Anterior cingulate cortex (tissue), 58 donors: ENCODE results near the gene ACVR2B.

ENCODE experiments used
- DNase-seq, 58 donors: peaks; one replicate each; lab custom pipeline; 2025; lab: John Stamatoyannopoulos, UW

ACVR2B gene

GRCh38 chr3:38457111-38458003 lies 3.7 kb downstream of the ACVR2B start:
- DNase-seq, result no peak

- peak in 19 of 58 donors; percentile 10 to 76 (median 18) for DNase-seq
These were observed 5.3 kb downstream of the ACVR2B start for GRCh38 chr3:38458796-38459498.

- peak in 4 of 58 donors; percentile 6 to 36 (median 28) for DNase-seq
These were observed 5.9 kb downstream of the ACVR2B start for GRCh38 chr3:38459499-38460048.

GRCh38 chr3:38460377-38461270 lies 6.9 kb downstream of the ACVR2B start:
- DNase-seq, result peak in 15 of 58 donors; percentile 7 to 61 (median 18)

DNA sequence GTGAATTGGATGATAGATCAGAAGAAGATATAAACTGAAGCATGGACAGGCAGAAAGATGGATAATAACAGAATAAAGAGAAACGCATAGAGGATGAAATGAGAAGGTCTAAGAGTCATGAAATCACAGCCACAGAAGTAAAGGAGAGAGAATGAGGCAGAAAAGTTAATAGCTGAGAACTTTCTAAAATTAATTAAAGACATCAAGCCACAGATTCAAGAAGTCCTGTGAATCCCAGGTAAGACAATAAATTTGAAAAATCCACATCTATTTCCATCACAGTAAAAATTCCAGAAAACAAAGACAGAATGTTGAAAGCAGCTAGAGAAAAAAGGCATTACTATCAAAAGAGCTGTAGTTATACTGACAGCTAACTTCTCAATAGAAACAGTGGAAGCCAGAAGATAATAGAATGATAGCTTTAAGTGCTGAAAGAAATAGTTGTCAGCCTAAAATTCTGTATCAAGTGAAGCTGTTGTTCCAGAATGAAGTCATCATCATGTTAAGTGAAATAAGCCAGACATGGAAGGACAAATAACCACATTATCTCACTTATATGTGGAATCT lies 12.0 kb downstream of the ACVR2B start:
- no peak for DNase-seq

DNA sequence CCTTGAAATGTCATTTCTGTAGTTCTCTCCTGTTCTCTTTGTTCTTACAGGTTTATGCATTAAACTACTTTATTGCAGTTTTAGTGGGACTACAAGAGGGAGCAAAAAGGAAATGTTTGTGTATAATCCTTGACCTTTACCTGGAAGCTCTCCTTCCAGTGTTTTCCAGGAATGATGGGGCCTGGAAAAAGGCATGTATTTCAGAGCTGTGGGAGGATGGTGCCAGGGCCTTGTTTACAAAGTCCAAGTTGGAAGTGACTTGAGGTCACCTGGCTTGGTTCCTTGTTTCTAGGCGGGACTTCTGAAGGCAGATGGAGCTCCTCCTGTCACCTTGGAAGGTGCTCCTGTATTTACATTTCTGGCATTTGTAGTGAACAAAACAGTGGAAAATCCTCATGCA lies 15.1 kb downstream of the ACVR2B start:
- DNase-seq, result no peak

DNA sequence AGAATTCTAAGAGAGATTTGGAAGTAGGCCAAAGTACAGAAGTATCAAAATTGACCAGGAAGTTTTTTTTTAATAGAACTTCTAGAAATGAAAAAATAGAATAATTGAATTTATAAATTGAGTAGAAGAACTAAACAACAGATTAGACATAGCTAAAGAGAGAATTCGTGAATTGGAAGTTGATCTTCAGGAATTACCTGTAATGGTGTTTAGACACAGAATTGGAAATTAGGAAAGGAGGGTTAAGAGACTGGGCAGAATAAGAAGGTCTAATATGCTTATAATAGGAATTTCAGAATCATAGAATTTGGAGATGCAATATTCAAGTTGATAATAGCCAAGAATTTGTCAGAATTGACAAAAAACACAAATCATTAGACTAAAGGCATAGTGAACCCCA lies 16.2 kb downstream of the ACVR2B start:
- no peak for DNase-seq

DNA sequence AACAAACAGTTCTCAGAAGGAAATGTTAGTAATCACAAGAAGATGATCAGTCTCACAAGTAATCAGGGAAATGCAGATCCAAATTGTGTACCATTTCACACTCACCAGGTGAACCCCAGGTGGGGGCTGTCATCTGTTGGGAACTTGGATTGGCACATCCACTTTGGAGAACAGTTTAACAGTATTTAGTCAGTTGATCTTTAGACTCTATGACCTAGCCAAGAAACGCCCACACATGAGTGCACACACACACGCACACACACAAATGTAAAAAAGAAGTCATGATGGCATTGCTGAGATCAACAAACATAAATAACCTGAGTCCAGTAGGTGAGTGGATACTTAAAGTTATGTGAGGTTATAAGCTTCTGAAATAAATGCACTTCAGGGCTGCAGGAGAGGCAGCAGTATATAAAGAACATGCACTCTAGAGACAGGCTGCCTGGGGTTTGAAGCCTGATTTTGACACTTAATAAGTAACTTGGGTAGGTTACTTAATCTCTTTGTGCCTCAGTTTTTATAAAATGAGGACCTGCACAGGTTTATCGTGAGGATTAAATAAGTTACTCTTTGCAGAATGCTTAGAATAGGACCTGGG lies 17.7 kb downstream of the ACVR2B start:
- no peak for DNase-seq

GRCh38 chr3:38472342-38472741 lies 18.7 kb downstream of the ACVR2B start:
- no peak for DNase-seq

- DNase-seq, result no peak
These were observed 19.5 kb downstream of the ACVR2B start for GRCh38 chr3:38473229-38473628.

DNA sequence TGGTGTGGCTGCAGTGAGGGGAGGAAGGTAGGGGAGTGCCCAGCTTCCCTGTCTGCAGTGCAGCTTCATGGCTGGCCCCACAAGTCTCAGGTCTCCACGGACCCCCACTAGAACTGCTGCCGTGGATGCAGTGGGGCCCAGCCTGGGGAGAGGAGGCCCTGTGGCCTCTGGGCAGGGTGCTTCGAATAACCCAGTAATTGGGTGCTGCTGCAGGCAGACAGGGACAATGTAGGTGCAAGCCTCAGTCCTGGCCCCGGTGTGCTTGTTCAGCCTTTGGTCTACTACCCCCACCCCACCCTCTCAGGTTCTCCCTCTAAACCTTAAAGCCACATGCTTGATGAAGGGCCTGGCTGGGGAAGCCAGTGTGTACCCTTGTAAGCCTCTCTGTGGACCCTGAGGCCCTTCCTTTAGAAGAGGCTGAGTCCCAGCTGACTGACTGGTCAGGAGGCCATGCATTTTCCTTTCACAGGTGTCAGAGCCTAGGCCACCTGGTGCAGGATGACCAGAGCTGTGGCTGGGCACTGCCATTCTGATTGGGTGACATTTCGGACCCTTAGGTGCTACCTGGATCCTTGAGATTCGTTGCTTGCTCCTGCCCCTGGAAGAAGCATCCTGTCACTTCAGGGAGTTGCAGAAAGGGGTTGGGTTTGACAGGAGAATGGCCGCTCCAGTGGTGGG lies 21.4 kb downstream of the ACVR2B start:
- no peak for DNase-seq

GRCh38 chr3:38475716-38476115 lies 22.0 kb downstream of the ACVR2B start:
- DNase-seq, result no peak

DNA sequence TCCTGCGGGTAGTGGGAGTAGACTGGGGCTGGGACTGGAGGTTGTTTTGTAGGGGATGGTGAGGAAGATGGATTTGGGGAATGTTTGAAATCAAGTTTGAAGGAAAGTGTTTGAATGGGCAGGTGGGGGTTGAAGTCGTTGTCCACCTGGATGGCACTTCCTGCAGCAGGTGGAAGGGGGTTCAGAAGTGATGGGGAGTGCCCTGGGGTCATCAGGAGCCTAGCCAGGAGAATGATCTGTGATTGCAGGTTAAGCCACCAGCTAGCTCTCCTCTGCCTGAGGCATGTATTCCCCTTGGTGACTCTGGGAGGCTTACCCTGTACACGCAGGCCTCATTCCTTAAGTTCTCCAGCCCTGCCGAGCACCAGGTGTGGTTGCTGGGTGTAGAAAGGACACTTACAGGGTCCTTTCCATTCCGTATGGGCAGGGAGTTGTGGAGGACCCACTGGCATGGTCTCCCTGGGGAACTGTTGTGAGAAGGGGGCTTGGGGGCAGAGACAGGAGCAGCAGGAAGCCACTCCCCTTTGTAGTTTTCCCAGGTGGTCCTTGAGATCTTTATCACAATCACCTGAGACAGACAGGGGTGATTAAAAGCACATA lies 22.6 kb downstream of the ACVR2B start:
- DNase-seq, result no peak

DNA sequence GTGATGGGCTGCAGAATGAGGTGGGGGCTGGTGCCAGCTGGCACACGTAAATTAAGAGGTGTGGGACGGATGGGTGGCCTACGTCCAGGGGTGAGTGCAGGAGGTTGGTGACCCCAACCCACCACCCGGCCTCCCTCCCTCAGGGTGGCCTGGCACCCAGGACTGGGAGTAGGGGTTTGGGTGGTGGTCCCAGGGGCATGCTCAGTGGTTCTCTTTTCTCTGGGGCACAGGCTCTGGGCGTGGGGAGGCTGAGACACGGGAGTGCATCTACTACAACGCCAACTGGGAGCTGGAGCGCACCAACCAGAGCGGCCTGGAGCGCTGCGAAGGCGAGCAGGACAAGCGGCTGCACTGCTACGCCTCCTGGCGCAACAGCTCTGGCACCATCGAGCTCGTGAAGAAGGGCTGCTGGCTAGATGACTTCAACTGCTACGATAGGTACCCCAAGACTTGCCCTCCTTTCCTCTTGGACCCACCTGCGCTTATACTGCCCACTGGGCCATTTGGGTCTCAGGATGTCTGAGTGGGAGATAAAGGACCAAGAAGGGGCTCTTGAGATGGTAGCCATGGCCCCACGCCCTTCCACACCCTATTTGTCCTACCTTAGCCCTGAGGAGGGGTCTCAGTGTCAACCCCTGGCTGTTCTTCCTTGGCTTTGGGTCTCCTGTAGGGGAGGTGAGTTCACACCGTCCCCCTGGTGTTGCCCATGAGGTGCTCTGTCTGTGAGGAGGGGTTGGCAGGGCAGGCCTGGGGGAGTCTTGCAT lies 23.5 kb downstream of the ACVR2B start:
- DNase-seq, result no peak

DNA sequence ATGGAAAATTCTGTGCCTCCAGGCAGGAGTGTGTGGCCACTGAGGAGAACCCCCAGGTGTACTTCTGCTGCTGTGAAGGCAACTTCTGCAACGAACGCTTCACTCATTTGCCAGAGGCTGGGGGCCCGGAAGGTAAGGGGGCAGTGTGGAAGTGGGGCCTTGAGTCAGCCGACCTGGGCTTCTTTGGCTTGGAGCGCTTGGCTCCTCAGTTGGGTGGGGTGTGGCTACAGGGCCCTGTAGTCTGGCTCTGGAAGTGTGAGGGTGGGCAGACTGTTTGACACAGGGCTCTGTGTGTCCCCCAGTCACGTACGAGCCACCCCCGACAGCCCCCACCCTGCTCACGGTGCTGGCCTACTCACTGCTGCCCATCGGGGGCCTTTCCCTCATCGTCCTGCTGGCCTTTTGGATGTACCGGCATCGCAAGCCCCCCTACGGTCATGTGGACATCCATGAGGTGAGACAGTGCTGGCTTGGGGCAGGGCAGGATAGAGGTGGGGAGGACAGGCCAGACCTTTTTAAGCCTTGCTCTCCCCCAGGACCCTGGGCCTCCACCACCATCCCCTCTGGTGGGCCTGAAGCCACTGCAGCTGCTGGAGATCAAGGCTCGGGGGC lies 24.3 kb downstream of the ACVR2B start:
- DNase-seq, result no peak

DNA sequence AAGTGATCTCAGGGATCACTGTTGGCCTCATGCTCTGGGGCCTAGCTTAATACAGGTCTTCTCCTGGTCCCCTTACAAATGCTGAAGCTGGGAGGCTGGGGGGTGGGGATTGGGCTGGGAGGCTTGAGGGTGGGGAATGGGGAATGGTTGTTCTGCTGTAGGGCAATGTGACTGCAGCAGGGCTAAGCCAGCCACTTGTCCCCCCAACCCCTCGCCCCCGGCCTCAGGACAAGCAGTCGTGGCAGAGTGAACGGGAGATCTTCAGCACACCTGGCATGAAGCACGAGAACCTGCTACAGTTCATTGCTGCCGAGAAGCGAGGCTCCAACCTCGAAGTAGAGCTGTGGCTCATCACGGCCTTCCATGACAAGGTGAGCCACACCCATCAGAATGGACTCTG lies 25.2 kb downstream of the ACVR2B start:
- DNase-seq, result no peak

DNA sequence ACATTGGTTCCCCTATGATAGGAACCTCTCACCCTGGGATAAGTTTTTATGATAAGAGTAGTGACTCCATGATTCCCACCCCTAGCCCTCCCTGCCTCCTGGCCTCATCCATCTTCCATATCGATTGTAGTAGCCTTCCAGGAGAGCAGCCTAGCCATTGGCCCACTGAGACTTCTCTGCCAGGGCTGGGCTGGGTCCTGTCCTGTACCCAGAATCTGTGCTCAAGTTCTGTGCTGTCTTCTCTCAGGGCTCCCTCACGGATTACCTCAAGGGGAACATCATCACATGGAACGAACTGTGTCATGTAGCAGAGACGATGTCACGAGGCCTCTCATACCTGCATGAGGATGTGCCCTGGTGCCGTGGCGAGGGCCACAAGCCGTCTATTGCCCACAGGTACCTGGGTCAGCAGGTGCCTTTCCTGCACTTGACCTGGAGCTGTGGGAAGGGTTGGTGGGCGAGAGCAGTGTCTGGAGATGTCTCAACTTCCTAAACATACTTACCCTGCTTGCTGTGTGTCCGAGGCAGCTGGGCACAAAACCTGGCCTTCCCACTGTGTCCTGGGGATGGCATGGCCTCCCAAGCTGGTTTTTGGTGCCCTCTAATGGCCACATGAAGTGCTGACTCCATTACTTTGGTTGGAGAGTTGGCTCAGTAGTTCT lies 25.9 kb downstream of the ACVR2B start:
- DNase-seq, result peak in 47 of 58 donors; percentile 11 to 74 (median 35)
